HG03175 (cell line): ENCODE measurements around the gene TXNDC16.

ENCODE experiments used
- ATAC-seq: cut with Tn5 transposase; IDR thresholded peaks from one replicate; pipeline ENCODE4 v1.9.1; 2021; ENCODE audit warnings: mild to moderate bottlenecking, moderate library complexity; ENCODE audit not compliant: unreplicated experiment

The TXNDC16 gene

DNA sequence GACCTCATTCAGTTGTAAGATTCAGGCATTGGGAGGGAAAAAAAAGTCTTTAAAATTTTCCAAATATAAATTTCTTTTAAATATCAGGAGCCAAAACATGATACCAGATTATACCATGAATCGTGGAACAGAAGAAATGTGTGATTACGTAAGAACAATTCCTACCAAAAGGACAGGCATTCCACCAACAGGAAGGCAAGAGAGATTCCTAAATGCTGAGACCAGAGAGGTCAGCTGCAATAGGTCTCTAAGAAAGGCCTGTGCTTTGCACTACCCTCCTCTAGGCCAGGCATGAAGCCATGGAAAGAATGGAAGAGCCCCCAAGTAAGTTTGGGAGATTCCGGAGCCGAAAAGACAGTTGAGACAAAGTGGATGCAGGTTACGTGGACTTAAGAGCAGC is 154.5 kb downstream of the TXNDC16 start:
- no peak for ATAC-seq

DNA sequence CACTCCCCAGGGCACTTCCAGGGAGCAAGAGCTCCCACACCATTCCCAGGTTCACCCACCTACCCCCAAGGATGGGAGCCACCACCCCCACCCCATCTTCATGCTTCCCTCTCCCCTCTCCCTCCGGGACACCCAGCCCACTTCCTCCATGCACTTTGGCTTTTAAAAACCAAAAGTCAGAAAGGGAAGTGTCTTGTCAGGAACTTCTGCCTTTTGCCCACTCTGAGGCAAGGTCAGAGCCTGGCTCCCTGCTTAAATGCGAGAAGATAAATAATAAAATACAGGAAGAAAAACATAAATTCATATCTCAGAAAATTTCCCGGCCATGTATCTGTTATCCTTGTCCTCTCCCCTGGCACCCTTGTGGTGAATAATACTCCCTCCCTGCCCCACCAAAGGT is 156.6 kb downstream of the TXNDC16 start:
- ATAC-seq = no peak

DNA sequence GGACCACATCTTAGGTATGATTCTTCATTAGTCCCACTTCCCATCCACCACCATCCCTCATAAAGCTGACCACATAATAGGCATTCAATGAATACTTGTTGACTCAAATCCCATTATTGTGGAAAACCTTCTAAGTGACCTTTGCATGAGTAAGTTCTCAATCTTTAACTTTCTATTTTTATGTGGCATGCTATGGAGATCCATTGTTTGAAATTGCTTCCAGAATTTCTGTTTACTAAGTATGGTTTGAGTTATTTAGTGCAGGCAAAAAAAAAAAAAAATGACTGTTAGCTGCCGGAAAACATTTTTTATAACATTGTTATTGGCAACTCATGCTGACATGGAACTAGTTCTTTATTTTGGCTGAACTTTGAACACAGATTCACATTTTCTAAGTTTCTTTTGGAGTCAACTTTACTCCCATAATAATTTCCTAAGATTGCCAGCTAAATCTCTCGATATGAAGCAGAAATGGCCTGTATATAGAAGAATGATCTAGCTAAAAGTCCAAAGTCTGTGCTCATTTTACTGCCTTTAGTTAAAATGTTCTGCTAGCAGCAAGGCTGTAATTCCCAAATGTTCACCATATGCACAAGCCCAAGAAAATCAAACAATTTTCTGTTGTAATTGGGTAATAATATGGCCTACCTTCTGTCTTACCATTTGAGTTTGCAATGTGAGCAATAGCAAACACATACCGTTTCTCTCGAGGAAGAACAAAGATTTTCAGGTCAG is 160.3 kb downstream of the TXNDC16 start:
- no peak for ATAC-seq
